A549 (cell line): ENCODE results near the gene LAMA2. TPM values are rescaled to one million over a fixed set of nuclear protein-coding genes. Genes with fewer than 3 reads are reported as not detected.

Experiments
- ATAC-seq, 2 experiments: fragments of 200-7000 bp in 1 of 2; fragments of >200 bp in 1 of 2; cut with Nextera tagmentation in 1 of 2; cut with Tn5 transposase in 1 of 2; 3 replicates each; pipeline versions ENCODE4 v1.8.0 to v1.9.1; 2018 to 2020; ENCODE audit warnings: mild to moderate bottlenecking in 1 of 2, moderate library complexity in 1 of 2
- CTCF ChIA-PET: fragments of 300-600 bp; sonication (Branson Sonifier 250); formaldehyde crosslinking; extraction: SDS; loops from one replicate; lab custom pipeline; 2021; ENCODE audit warnings: antibody characterized with exemption, inconsistent platforms; lab: Yijun Ruan, JAX
- POLR2A ChIA-PET: fragments of 350-600 bp; formaldehyde crosslinking; extraction: SDS; loops from one replicate; lab custom pipeline; 2021; ENCODE audit warnings: antibody characterized with exemption, inconsistent platforms; lab: Yijun Ruan, JAX
- DNase-seq, 2 experiments: peaks; one replicate each; pipeline versions ENCODE4 v3.0.0 to v3.0.0-alpha.2; 2011 to 2016; ENCODE audit warnings: low read depth in 1 of 2, low spot score in 1 of 2
- FAIRE-seq: peaks from 2 replicates; lab custom pipeline; 2011; peaks lifted over from hg19 to GRCh38; lab: Jason Lieb, UNC
- H3K27ac ChIP-seq, 2 experiments: fragments of >200 bp; sonication (Bioruptor Twin); formaldehyde crosslinking; 3 replicates each; pipeline ENCODE4 v1.5.1; 2016 to 2017
- H3K4me1 ChIP-seq: fragments of >200 bp; sonication (Bioruptor Twin); formaldehyde crosslinking; 3 replicates; pipeline ENCODE4 v1.6.1; 2016
- H3K4me2 ChIP-seq: fragments of >200 bp; sonication (Bioruptor Twin); formaldehyde crosslinking; 3 replicates; pipeline ENCODE4 v1.6.1; 2016
- H3K4me3 ChIP-seq: fragments of >200 bp; sonication (Bioruptor Twin); formaldehyde crosslinking; 3 replicates; pipeline ENCODE4 v1.5.1; 2016
- H3K9me3 ChIP-seq: fragments of >200 bp; sonication (Bioruptor Twin); formaldehyde crosslinking; 3 replicates; pipeline ENCODE4 v1.6.1; 2016
- ATOH8 ChIP-seq: fragments of 250-450 bp; sonication (Bioruptor Pico); IDR thresholded peaks from 2 replicates; pipeline ENCODE4 v1.5.0; 2020; ENCODE audit warnings: low read depth, mild to moderate bottlenecking, moderate library complexity
- BCL3 ChIP-seq: fragments of >200 bp; sonication (Bioruptor Twin); formaldehyde crosslinking; IDR thresholded peaks from 3 replicates; pipeline ENCODE4 v1.6.1; 2016
- CBX2 ChIP-seq: fragments of 200-600 bp; sonication (generic); IDR thresholded peaks from 2 replicates; pipeline ENCODE4 v1.6.1; 2016; ENCODE audit warnings: low read depth, mild to moderate bottlenecking, borderline replicate concordance
- CBX8 ChIP-seq: fragments of 200-600 bp; sonication (generic); IDR thresholded peaks from 2 replicates; pipeline ENCODE4 v1.6.1; 2016
- CEBPB ChIP-seq, 2 experiments: fragments of >200 bp in 1 of 2; sonication (Bioruptor Twin) in 1 of 2; formaldehyde crosslinking in 1 of 2; IDR thresholded peaks; 2 replicates each; pipeline ENCODE4 v1.6.1; 2012 to 2016
- CTCF ChIP-seq: fragments of >200 bp; sonication (Bioruptor Twin); formaldehyde crosslinking; IDR thresholded peaks from 3 replicates; pipeline ENCODE4 v1.5.1; 2016
- ELK1 ChIP-seq: fragments of 150-350 bp; IDR thresholded peaks from 2 replicates; pipeline ENCODE4 v1.6.1; 2014; ENCODE audit warnings: low read depth, mild to moderate bottlenecking, low read length
- ESRRA ChIP-seq: fragments of 150-350 bp; IDR thresholded peaks from 2 replicates; pipeline ENCODE4 v1.6.1; 2014; ENCODE audit warnings: mild to moderate bottlenecking, low read length, borderline replicate concordance
- FOSL2 ChIP-seq, 2 experiments: fragments of 450-650 bp in 1 of 2; fragments of >200 bp in 1 of 2; sonication (Bioruptor Twin) in 1 of 2; formaldehyde crosslinking; IDR thresholded peaks; 2 replicates each; pipeline versions ENCODE4 v1.5.0 to v1.6.1; 2016 to 2020; ENCODE audit warnings: mild to moderate bottlenecking in 1 of 2, moderate library complexity in 1 of 2
- GATA3 ChIP-seq: IDR thresholded peaks from 2 replicates; pipeline ENCODE4 v1.6.1; 2012; ENCODE audit warnings: borderline replicate concordance
- HEYL ChIP-seq: fragments of 250-450 bp; sonication (Bioruptor Pico); IDR thresholded peaks from 2 replicates; pipeline ENCODE4 v1.8.0; 2021; ENCODE audit warnings: mild to moderate bottlenecking, moderate library complexity
- JUN ChIP-seq, 2 experiments: fragments of >200 bp; sonication (Bioruptor Twin); formaldehyde crosslinking; IDR thresholded peaks; 2 replicates in 1 of 2; 3 replicates in 1 of 2; pipeline ENCODE4 v1.6.1; 2016 to 2017
- MAX ChIP-seq: IDR thresholded peaks from 2 replicates; pipeline ENCODE4 v1.6.1; 2012
- MYC ChIP-seq: IDR thresholded peaks from 2 replicates; pipeline ENCODE4 v1.6.1; 2012; ENCODE audit warnings: mild to moderate bottlenecking, inconsistent platforms, low read length, improper control_type of control experiment, borderline replicate concordance
- NPAS2 ChIP-seq: fragments of 250-450 bp; sonication (Bioruptor Pico); IDR thresholded peaks from 2 replicates; pipeline ENCODE4 v1.8.0; 2022; ENCODE audit warnings: mild to moderate bottlenecking, moderate library complexity, borderline replicate concordance
- PBX3 ChIP-seq: IDR thresholded peaks from 2 replicates; pipeline ENCODE4 v1.6.1; 2012
- POLR2A ChIP-seq: IDR thresholded peaks from 2 replicates; pipeline ENCODE4 v1.6.1; 2012; ENCODE audit warnings: mild to moderate bottlenecking, low read length
- RAD21 ChIP-seq, 2 experiments: fragments of >200 bp in 1 of 2; sonication (Bioruptor Twin) in 1 of 2; formaldehyde crosslinking in 1 of 2; IDR thresholded peaks in 1 of 2; conservative IDR thresholded peaks in 1 of 2; 2 replicates in 1 of 2; 3 replicates in 1 of 2; pipeline ENCODE4 v1.6.1; 2012 to 2018; ENCODE audit warnings: inconsistent platforms in 1 of 2
- REST ChIP-seq: fragments of 200-600 bp; sonication (generic); IDR thresholded peaks from 2 replicates; pipeline ENCODE4 v1.6.1; 2016; ENCODE audit warnings: antibody characterized with exemption, mild to moderate bottlenecking, moderate library complexity
- RNF2 ChIP-seq: fragments of 200-600 bp; sonication (generic); IDR thresholded peaks from 2 replicates; pipeline ENCODE4 v1.6.1; 2016; ENCODE audit warnings: low read depth, mild to moderate bottlenecking, antibody characterized with exemption, moderate library complexity, borderline replicate concordance
- SMC3 ChIP-seq: fragments of >200 bp; sonication (Bioruptor Twin); formaldehyde crosslinking; IDR thresholded peaks from 3 replicates; pipeline ENCODE4 v1.6.1; 2018; ENCODE audit warnings: inconsistent platforms
- TFCP2L1 ChIP-seq: fragments of 250-450 bp; sonication (Bioruptor Pico); IDR thresholded peaks from 2 replicates; pipeline ENCODE4 v1.5.0; 2021; ENCODE audit warnings: mild to moderate bottlenecking
- TP53 ChIP-seq: fragments of 250-450 bp; sonication (Bioruptor Pico); IDR thresholded peaks from 2 replicates; pipeline ENCODE4 v1.5.0; 2021; ENCODE audit warnings: mild to moderate bottlenecking, moderate library complexity
- ZFP36 ChIP-seq: fragments of 450-650 bp; IDR thresholded peaks from 2 replicates; pipeline ENCODE4 v1.6.1; 2014; ENCODE audit warnings: borderline replicate concordance; ENCODE audit not compliant: partially characterized antibody
- WGBS: methylation state at CpG from one replicate; pipeline ENCODE4 v1.1.6; 2017; ENCODE audit errors: missing lambda C conversion rate; 5-methylcytosine and 5-hydroxymethylcytosine counted together
- polyA plus RNA-seq, 4 experiments: library from polyadenylated mRNA; depleted of rRNA in 3 of 4; stranded (reverse); fragments of >200 nt; fragmentation: RNase III in 1 of 4; extraction: RNeasy Plus Mini Kit Qiagen cat#74134 plus additional on column Dnase treatment in 1 of 4; gene quantifications; 2 replicates in 3 of 4; 3 replicates in 1 of 4; pipeline ENCODE4 v1.2.3, GENCODE V29; 2011 to 2017

The LAMA2 gene
- polyA plus RNA-seq, 2 of the 4 experiments (the other 2 are of a cell fraction): 0.21 to 1.3 TPM

- DNase-seq: no peak
- FAIRE-seq: no peak
- POLR2A ChIA-PET: no interaction called here
- Histone ChIP-seq H3K4me2 (no peak overlapping the region), H3K9me3 (no peaks in the 10 kb centered on the region), H3K4me1 (peaks cover 9% of the 10 kb centered on the region), H3K4me3 (no peak overlapping the region), H3K27ac (no peak overlapping the region)
- WGBS: 63% methylated on average over 8 of the region's 8 CpGs
- CTCF ChIA-PET: no interaction called here
- ATAC-seq: no peak
- TF ChIP-seq HEYL (CRISPR knock-in tag) (no peak), FOSL2 (IDR thresholded peaks at IDR 0.05) (no peak), FOSL2 (CRISPR knock-in tag; IDR thresholded peaks at IDR 0.05) (no peak), CBX8 (no peak), JUN (IDR thresholded peaks at IDR 0.05) (no peak), NPAS2 (CRISPR knock-in tag) (no peak), PBX3 (no peak), ZFP36 (no peak), MYC (no peak), ELK1 (no peak), ESRRA (no peak), TP53 (no peak), TFCP2L1 (CRISPR knock-in tag) (no peak), BCL3 (no peak), REST (no peak)
These were observed 603.4 kb downstream of the LAMA2 start for GRCh38 chr6:129486327-129486726.

GRCh38 chr6:129488313-129488712 lies 605.4 kb downstream of the LAMA2 start:
- DNase-seq (no peak), FAIRE-seq (no peak)
- Histone ChIP-seq H3K9me3 (no peaks in the 10 kb centered on the region), H3K27ac (no peak overlapping the region), H3K4me3 (no peak overlapping the region), H3K4me2 (no peak overlapping the region)
- POLR2A ChIA-PET: no interaction called here
- 57% methylated on average over 2 of the region's 2 CpGs for WGBS
- no peak for TF ChIP-seq SMC3
- TF ChIP-seq ATOH8: no peak
- TF ChIP-seq CTCF: no peak
- TF ChIP-seq RAD21 (conservative IDR thresholded peaks at IDR 0.05 in 1 of 2, IDR thresholded peaks at IDR 0.05 in 1 of 2): no peak
- TF ChIP-seq GATA3: no peak
- no peak for TF ChIP-seq CBX2
- no peak for TF ChIP-seq MAX
- no peak for TF ChIP-seq POLR2A
- TF ChIP-seq RNF2: no peak
- TF ChIP-seq CEBPB (IDR thresholded peaks at IDR 0.05): no peak
- TF ChIP-seq, all 56 proteins: peak for 0
- CTCF ChIA-PET: no interaction called here
- no peak for ATAC-seq
- peaks cover 17% of the 10 kb centered on the region for H3K4me1 ChIP-seq
